Measurements from ENCODE around the gene USF2. TPM values are rescaled to one million over a fixed set of nuclear protein-coding genes. Genes with fewer than 3 reads are reported as not detected.

Gene USF2
- polyA plus RNA-seq, 3 donors from 2014 or later = 0.29 to 10.4 (median 7.6) TPM

DNA sequence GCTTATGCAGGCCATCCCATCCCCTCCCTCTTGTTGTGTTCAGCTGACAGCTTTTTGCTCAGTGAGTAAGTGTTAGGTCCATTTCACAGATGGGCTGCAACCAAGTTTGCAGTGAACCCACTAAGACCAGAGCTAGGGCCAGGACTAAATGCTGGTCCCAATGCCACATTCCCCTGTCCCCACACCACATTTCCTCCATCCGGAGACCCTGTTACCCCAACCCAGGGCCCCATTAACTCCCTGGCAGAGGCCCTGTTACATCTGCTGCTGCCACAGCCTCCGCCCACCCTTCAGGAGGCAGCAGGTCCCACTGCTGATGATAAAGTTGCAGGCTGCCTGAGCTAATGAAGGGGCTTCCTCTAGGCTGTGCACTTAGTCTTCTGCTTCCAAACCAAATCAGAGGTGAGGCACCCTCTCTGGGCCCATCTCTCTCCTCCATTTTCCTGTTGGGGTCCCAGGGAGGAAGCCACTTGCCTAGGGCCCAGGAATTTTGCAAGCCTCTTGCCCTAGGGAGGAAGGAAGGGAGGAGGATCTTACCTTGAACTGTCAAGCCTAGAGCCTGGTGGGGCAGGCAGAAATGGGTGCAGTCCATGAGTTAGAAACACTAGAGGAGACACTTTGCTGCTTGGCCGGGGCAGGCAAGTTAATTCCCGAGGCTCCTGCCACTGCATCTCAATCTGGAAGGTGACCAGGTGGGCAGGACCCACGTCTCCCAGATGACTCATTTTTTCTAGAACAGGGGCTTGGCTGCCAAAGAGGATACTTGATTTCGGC is 3.4 kb upstream of the USF2 start:
- H3K36me3 Mint-ChIP-seq = no peaks in the 10 kb centered on the region
- H3K4me3 Mint-ChIP-seq = peak overlapping the region; percentile 74 to 93 (median 81)
- H3K27ac Mint-ChIP-seq = peak overlapping the region; percentile 82 to 92 (median 90)
- no peak for DNase-seq
- no peaks in the 10 kb centered on the region for H3K9me3 Mint-ChIP-seq
- H3K4me1 Mint-ChIP-seq = peaks cover 33 to 36% of the 10 kb centered on the region in 2 donors
- peaks cover 11 to 21% (median 14%) of the 10 kb centered on the region in 3 donors for H3K27me3 Mint-ChIP-seq (ENCODE audit: low read depth in 3 of 3)

DNA sequence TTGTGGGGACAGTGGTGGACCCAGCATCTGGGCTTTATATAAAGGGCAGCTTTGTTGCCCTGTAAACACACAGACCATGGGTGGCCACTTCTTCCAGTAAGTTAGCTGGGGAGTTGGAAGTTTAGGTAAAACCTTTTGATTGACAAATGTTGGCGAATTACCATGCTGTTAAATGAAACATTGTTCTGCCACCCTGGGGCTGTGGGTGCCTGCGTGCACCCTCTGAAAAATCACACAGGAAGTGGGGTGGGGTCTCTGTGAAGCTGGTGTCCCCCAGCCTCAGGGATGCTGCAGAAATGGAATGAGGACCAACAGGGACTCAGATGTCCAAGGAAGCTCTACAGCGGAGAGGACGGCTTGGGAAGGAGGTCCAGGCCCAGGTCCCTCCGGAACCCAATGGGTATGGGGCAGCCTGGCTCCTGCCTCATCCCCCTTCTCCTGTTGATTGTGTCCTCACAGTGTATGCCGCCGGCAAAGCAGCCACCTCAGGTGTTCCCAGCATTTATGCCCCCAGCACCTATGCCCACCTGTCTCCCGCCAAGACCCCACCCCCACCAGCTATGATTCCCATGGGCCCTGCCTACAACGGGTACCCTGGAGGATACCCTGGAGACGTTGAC is 2.8 kb upstream of the USF2 start:
- H3K36me3 Mint-ChIP-seq = peaks cover 0 to 4% (median 3%) of the 10 kb centered on the region in 3 donors
- DNase-seq = peak in 2 of 3 donors; percentile 20 to 22
- no peaks in the 10 kb centered on the region for H3K9me3 Mint-ChIP-seq
- H3K27me3 Mint-ChIP-seq (ENCODE audit: low read depth in 3 of 3) = peaks cover 11 to 21% (median 14%) of the 10 kb centered on the region in 3 donors
- H3K4me1 Mint-ChIP-seq = peaks cover 36 to 43% of the 10 kb centered on the region in 2 donors
- peak overlapping the region; percentile 82 to 92 (median 90) for H3K27ac Mint-ChIP-seq
- H3K4me3 Mint-ChIP-seq = peak overlapping the region; percentile 74 to 93 (median 81)

DNA sequence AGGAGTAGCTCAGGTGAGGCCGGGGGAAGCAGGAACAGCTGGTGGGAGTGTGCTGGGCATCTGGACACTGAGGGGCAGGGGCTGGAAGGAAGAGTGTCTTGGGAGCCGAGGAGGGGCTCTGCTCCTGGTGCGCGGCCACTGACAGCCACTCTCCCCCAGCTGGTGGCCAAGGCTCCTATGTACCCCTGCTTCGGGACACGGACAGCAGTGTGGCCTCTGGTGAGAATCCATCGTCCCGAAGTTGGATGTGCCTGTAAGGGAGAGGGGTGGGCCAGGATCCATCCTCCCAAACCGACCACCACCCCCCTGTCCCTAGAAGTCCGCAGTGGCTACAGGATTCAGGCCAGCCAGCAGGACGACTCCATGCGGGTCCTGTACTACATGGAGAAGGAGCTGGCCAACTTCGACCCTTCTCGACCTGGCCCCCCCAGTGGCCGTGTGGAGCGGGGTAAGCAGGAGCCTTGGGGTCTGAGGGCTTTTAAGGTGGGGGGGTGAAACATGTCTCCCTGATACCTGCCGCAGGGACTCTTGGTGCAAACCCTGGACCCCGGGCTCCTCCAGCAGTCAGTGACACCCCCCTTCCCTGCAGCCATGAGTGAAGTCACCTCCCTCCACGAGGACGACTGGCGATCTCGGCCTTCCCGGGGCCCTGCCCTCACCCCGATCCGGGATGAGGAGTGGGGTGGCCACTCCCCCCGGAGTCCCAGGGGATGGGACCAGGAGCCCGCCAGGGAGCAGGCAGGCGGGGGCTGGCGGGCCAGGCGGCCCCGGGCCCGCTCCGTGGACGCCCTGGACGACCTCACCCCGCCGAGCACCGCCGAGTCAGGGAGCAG is 2.0 kb upstream of the USF2 start:
- Mint-ChIP-seq H3K4me1 (peaks cover 36 to 44% of the 10 kb centered on the region in 2 donors), H3K4me3 (peak overlapping the region; percentile 93 to 96 (median 94)), H3K27me3 (ENCODE audit: low read depth in 3 of 3) (peaks cover 11 to 21% (median 14%) of the 10 kb centered on the region in 3 donors), H3K36me3 (peaks cover 0 to 6% (median 5%) of the 10 kb centered on the region in 3 donors), H3K27ac (peak overlapping the region; percentile 92 to 97 (median 96)), H3K9me3 (no peaks in the 10 kb centered on the region)
- DNase-seq = peak in 1 of 3 donors; percentile 13

DNA sequence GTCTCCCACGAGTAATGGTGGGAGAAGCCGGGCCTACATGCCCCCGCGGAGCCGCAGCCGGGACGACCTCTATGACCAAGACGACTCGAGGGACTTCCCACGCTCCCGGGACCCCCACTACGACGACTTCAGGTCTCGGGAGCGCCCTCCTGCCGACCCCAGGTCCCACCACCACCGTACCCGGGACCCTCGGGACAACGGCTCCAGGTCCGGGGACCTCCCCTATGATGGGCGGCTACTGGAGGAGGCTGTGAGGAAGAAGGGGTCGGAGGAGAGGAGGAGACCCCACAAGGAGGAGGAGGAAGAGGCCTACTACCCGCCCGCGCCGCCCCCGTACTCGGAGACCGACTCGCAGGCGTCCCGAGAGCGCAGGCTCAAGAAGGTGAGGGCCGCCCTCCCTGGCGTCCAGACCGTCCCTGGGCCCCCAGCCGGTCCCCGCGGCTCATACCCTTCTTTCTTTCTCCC is 1.4 kb upstream of the USF2 start:
- H3K4me3 Mint-ChIP-seq = peak overlapping the region; percentile 93 to 96 (median 94)
- DNase-seq = no peak
- H3K4me1 Mint-ChIP-seq = peaks cover 42 to 50% of the 10 kb centered on the region in 2 donors
- H3K27me3 Mint-ChIP-seq (ENCODE audit: low read depth in 3 of 3) = peaks cover 14 to 21% (median 16%) of the 10 kb centered on the region in 3 donors
- H3K36me3 Mint-ChIP-seq = peaks cover 3 to 12% (median 10%) of the 10 kb centered on the region in 3 donors
- H3K9me3 Mint-ChIP-seq = no peaks in the 10 kb centered on the region
- peak overlapping the region; percentile 92 to 97 (median 96) for H3K27ac Mint-ChIP-seq

DNA sequence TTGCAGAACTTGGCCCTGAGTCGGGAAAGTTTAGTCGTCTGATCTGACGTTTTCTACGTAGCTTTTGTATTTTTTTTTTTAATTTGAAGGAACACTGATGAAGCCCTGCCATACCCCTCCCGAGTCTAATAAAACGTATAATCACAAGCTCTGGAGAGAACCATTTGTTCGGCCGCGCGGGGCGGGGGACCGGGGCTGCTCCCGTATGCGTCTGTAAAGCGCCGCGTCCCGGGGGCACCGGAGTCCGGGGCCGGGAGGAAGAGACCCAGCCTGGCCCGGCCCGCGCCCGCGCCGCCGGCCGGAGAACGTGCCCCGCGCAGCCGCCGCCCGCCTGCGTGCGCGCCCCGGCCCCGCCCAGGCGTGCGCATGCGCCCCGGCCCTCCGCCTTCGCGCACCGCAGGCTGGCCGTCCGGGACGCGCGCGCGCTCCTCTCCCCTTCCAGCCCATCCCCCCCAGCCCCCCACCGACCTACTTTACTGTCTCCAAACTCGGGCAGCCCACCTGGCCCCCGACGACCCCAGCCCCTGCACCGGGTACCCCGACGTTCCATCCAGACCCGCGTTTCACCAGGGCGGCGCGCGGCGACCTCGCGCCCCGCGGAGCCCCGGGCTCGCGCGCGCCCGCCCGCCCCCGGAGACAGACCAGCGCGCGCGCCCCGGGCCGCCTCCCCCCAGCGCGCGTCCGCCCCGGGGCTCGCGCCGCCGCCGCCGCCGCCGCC is 785 bp upstream of the USF2 start:
- Mint-ChIP-seq H3K36me3 (peaks cover 4 to 13% (median 11%) of the 10 kb centered on the region in 3 donors), H3K27me3 (ENCODE audit: low read depth in 3 of 3) (peaks cover 14 to 21% (median 16%) of the 10 kb centered on the region in 3 donors), H3K9me3 (no peaks in the 10 kb centered on the region), H3K27ac (peak overlapping the region; percentile 92 to 97 (median 96)), H3K4me3 (peak overlapping the region; percentile 93 to 96 (median 94)), H3K4me1 (peaks cover 43 to 52% of the 10 kb centered on the region in 2 donors)
- peak; percentile 79 to 87 (median 85) for DNase-seq

DNA sequence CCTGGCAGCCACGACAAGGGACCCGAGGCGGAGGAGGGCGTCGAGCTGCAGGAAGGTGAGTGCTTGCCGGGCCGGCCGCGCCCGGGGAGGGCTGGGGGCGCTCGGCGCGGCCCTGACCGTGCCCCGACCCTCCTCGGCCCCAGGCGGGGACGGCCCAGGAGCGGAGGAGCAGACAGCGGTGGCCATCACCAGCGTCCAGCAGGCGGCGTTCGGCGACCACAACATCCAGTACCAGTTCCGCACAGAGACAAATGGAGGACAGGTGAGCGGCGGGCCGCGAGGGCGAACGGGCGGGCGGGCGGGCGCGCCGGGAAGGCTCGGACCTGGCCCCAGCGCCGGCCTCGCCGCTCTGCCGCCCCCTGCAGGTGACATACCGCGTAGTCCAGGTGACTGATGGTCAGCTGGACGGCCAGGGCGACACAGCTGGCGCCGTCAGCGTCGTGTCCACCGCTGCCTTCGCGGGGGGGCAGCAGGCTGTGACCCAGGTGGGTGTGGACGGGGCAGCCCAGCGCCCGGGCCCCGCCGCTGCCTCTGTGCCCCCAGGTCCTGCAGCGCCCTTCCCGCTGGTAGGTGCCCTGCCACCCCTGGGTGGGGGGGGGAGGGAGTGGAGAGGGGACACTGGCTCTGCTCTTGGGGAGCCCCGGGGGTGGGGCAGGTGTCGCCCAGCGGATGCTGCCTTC is 816 bp downstream of the USF2 start:
- peaks cover 14 to 21% (median 16%) of the 10 kb centered on the region in 3 donors for H3K27me3 Mint-ChIP-seq (ENCODE audit: low read depth in 3 of 3)
- peak overlapping the region in 5 of 6 donors; percentile 39 to 86 (median 78) for H3K27ac Mint-ChIP-seq
- peak; percentile 78 to 81 (median 79) for DNase-seq
- H3K9me3 Mint-ChIP-seq = no peaks in the 10 kb centered on the region
- peaks cover 4 to 25% (median 24%) of the 10 kb centered on the region in 3 donors for H3K36me3 Mint-ChIP-seq
- peak overlapping the region; percentile 67 to 81 (median 77) for H3K4me3 Mint-ChIP-seq
- peaks cover 49 to 57% of the 10 kb centered on the region in 2 donors for H3K4me1 Mint-ChIP-seq

DNA sequence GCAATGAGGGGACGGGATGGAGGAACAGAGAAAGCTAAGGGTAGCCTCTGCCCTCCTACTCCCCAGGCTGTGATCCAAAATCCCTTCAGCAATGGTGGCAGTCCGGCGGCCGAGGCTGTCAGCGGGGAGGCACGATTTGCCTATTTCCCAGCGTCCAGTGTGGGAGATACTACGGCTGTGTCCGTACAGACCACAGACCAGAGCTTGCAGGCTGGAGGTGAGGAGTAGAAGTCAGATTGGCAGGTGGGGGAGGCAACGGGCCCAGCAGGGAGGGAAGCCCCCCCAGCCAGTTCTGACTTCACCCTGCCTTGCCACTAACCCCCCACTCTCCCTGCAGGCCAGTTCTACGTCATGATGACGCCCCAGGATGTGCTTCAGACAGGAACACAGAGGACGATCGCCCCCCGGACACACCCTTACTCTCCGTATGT is 1.6 kb downstream of the USF2 start:
- Mint-ChIP-seq H3K4me1 (peaks cover 42 to 49% of the 10 kb centered on the region in 2 donors), H3K36me3 (peaks cover 8 to 26% (median 25%) of the 10 kb centered on the region in 3 donors), H3K27ac (peak overlapping the region in 5 of 6 donors; percentile 39 to 82 (median 71)), H3K9me3 (no peaks in the 10 kb centered on the region), H3K27me3 (ENCODE audit: low read depth in 3 of 3) (peaks cover 14 to 21% (median 16%) of the 10 kb centered on the region in 3 donors), H3K4me3 (peak overlapping the region; percentile 67 to 79 (median 75))
- no peak for DNase-seq

DNA sequence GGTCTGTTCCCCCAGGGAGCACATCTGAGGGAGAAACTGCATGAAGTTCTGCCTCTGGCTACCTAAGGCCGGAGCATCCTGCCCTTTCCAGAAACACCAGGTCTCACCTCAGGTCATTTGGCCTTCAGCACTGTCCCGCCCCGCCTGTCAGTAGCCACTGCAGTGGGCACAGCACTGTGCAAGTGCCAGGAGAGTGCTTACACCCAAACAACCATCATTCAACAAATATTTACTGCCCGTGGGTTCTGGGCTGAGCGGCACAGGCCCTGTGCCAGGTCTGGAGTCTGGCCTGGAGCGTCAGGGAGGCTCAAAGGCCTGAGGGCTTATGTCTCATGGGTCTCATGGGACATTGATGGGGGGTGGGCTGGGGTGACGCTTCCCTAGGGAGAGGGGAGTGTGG is 2.8 kb downstream of the USF2 start:
- peaks cover 8 to 31% (median 30%) of the 10 kb centered on the region in 3 donors for H3K36me3 Mint-ChIP-seq
- no peak for DNase-seq
- H3K9me3 Mint-ChIP-seq = no peaks in the 10 kb centered on the region
- peak overlapping the region in 3 of 6 donors; percentile 38 to 71 (median 53) for H3K27ac Mint-ChIP-seq
- peak overlapping the region in 3 of 5 donors; percentile 49 to 71 (median 65) for H3K4me3 Mint-ChIP-seq
- H3K4me1 Mint-ChIP-seq = peaks cover 33 to 38% of the 10 kb centered on the region in 2 donors
- peaks cover 8 to 15% (median 11%) of the 10 kb centered on the region in 3 donors for H3K27me3 Mint-ChIP-seq (ENCODE audit: low read depth in 3 of 3)

DNA sequence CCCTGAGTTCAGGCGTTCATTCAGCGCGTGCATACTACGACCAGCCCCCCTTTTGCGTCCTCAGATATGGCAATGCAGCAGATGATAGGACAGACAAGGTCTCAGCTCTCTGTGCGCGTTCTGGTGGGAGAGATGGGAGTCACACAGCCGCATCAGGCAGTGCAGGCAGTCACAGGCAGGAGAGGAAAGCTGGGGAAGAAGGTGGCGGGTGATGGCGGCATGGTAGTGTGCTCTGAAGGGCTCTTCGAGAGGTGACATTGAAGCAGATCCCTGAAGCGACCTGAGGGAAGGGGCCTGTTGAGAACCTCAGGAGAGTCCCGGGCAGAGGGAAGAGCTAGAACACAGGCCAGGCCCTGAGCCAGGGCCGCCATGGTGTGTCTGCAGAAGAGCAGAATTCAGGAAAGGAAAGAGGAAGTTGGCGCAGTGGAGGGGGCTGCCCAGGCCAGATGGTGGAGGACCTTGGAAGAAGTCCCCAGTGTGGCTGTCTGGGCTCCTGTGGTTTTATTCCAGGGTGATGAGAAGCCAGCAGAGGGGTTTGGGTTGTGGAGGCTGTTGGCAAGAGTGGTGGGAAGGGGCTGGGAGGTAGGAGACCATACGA is 3.5 kb downstream of the USF2 start:
- Mint-ChIP-seq H3K9me3 (no peaks in the 10 kb centered on the region), H3K27ac (peak overlapping the region in 2 of 6 donors; percentile 40 to 57), H3K4me3 (peak overlapping the region in 3 of 5 donors; percentile 49 to 71 (median 65)), H3K27me3 (ENCODE audit: low read depth in 3 of 3) (peaks cover 8 to 17% (median 11%) of the 10 kb centered on the region in 3 donors), H3K36me3 (peaks cover 8 to 34% (median 30%) of the 10 kb centered on the region in 3 donors), H3K4me1 (peaks cover 30 to 41% of the 10 kb centered on the region in 2 donors)
- no peak for DNase-seq

DNA sequence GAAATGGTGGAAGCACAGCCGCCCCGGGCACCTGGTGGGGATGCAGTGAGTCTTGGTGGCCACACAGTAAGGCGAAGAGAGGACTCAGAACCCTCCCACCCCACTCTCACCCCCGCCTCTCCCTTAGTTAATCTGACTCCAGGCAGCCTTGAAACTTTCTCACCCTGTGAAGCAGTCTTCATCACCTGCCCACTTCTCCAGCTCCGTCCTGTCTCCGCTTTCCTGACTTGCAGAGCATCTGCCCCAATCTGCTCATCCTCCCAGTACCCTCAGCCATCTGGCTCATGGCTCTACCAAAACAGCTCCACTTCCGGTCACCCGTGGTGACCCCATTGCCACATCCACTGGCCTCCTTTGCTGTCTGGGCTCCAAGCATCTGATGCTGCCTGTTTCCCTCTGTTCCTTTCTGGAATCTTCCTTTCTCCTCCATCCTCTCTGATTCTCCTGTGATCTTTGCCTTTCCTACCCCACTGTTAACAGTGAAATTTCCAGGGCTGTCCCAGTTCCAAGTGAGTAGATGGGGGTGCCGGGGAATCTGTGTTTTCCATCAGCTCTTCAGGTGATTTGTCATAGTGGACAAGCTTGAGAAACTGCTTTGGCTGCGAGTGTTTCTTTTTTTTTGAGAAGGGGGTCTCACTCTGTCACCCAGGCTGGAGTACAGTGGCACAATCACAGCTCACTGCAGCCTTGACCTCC is 4.3 kb downstream of the USF2 start:
- Mint-ChIP-seq H3K27me3 (ENCODE audit: low read depth in 3 of 3) (peaks cover 5 to 11% (median 6%) of the 10 kb centered on the region in 3 donors), H3K36me3 (peaks cover 8 to 35% (median 30%) of the 10 kb centered on the region in 3 donors), H3K27ac (peak overlapping the region in 4 of 6 donors; percentile 45 to 86 (median 68)), H3K9me3 (no peaks in the 10 kb centered on the region), H3K4me1 (peaks cover 30 to 42% of the 10 kb centered on the region in 2 donors), H3K4me3 (peak overlapping the region in 3 of 5 donors; percentile 41 to 60 (median 57))
- no peak for DNase-seq

DNA sequence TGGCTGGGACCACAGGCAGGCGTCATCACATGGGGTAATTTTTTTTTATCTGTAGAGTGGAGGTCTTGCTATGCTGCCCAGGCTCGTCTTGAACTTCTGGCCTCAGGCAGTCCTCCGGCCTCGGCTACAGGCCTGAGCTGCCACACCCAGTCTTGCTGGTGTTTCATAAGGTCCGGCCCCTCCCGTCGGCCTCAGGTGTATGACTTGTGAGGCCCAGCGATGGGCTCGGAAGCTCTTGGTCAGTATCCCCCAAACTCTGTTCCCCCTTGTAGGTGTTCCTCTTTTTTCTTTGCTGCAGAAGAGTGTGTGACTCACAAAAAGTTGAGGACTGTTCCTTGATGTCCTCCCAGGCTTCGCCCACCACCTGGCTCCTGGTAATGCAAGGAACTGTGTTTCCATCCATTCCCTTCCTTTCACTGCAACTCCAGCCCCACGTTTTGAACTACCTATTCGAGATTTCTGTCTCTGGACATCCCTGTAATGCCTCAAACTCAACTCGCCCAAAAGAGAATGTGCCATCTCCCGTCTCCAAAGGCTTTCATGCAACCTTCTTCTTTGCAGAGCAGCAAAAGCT is 5.0 kb downstream of the USF2 start:
- H3K4me3 Mint-ChIP-seq = no peak overlapping the region

More for the DNA sequence above, 5.0 kb downstream of the USF2 start:
- Mint-ChIP-seq H3K27me3 (ENCODE audit: low read depth in 3 of 3) (peaks cover 5 to 11% (median 6%) of the 10 kb centered on the region in 3 donors), H3K9me3 (no peaks in the 10 kb centered on the region), H3K27ac (peak overlapping the region in 5 of 6 donors; percentile 13 to 86 (median 56)), H3K36me3 (peaks cover 8 to 35% (median 30%) of the 10 kb centered on the region in 3 donors), H3K4me1 (peaks cover 30 to 42% of the 10 kb centered on the region in 2 donors)
- DNase-seq = no peak

All from immature natural killer cell (primary cell).